Astrocyte (in vitro differentiated cells and primary cell): ENCODE measurements around the gene LGR6.

Source experiments
- CTCF ChIP-seq: IDR thresholded peaks from 2 replicates; pipeline ENCODE4 v1.5.1; 2011; ENCODE audit warnings: low read depth, mild to moderate bottlenecking, inconsistent platforms, low read length, moderate library complexity; ENCODE audit not compliant: insufficient read depth
- EZH2 ChIP-seq: IDR thresholded peaks from 2 replicates; pipeline ENCODE4 v1.6.1; 2012; ENCODE audit warnings: mild to moderate bottlenecking, low read length, inconsistent platforms; ENCODE audit not compliant: insufficient read depth

GRCh38 chr1:202317941-202318925 is 124.6 kb downstream of the LGR6 start:
- TF ChIP-seq CTCF (no peak), EZH2 (no peak)
